Heart right ventricle (tissue), 16 donors: ENCODE data around the gene ARHGEF10L. TPM values are rescaled to one million over a fixed set of nuclear protein-coding genes. Genes with fewer than 3 reads are reported as not detected.

Experiments
- ATAC-seq, 8 donors: fragments of 200-7000 bp; cut with Tn5 transposase; one replicate each; pipeline ENCODE4 v1.9.1; 2020; ENCODE audit warnings: mild to moderate bottlenecking in 8 of 8, moderate library complexity in 8 of 8, moderate number of reproducible peaks in 1 of 8
- DNase-seq, 2 donors: peaks; one replicate each; pipeline ENCODE4 v3.0.0-alpha.2; 2020
- H3K27ac ChIP-seq, 10 donors: fragments of 200-600 bp; sonication (generic) in 2 of 10; one replicate each; pipeline versions ENCODE4 v1.5.0 to v1.8.0; 2020 to 2022; ENCODE audit warnings: mild to moderate bottlenecking in 3 of 10
- H3K27me3 ChIP-seq, 7 donors: fragments of 200-600 bp; one replicate each; pipeline ENCODE4 v1.8.0; 2021 to 2022; ENCODE audit warnings: mild to moderate bottlenecking in 2 of 7
- H3K36me3 ChIP-seq, 9 donors: fragments of 200-600 bp; sonication (generic) in 1 of 9; one replicate each; pipeline versions ENCODE4 v1.5.0 to v1.8.0; 2020 to 2022; ENCODE audit warnings: mild to moderate bottlenecking in 2 of 9
- H3K4me1 ChIP-seq, 9 donors: fragments of 200-600 bp; sonication (generic) in 1 of 9; one replicate each; pipeline versions ENCODE4 v1.5.0 to v1.8.0; 2020 to 2022; ENCODE audit warnings: mild to moderate bottlenecking in 4 of 9
- H3K4me3 ChIP-seq, 10 donors: fragments of 200-600 bp; sonication (generic) in 2 of 10; one replicate each; pipeline versions ENCODE4 v1.5.0 to v1.8.0; 2020 to 2022; ENCODE audit warnings: mild to moderate bottlenecking in 7 of 10, moderate library complexity in 2 of 10
- H3K9me3 ChIP-seq, 11 donors: fragments of 200-600 bp in 10 of 11; sonication (generic) in 2 of 11; one replicate each; pipeline versions ENCODE4 v1.5.0 to v1.8.0; 2013 to 2022; ENCODE audit warnings: mild to moderate bottlenecking in 2 of 11, control low read depth in 1 of 11, moderate library complexity in 1 of 11
- CTCF ChIP-seq, 9 donors: fragments of 200-600 bp; sonication (generic) in 2 of 9; IDR thresholded peaks; one replicate each; pipeline versions ENCODE4 v1.5.0 to v1.8.0; 2021 to 2022; ENCODE audit warnings: antibody characterized with exemption in 9 of 9, mild to moderate bottlenecking in 5 of 9, moderate library complexity in 1 of 9
- WGBS, 2 donors: extraction: QIAGEN DNeasy Blood & Tissue Kit; methylation state at CpG; one replicate each; pipeline ENCODE4 v1.1.7; 2013; ENCODE audit warnings: inconsistent platforms in 1 of 2; 5-methylcytosine and 5-hydroxymethylcytosine counted together
- intact Hi-C, 10 donors: fragments of 100-400 bp; cut with DNase I; formaldehyde crosslinking; loops; one replicate each; pipeline versions ENCODE4 v1.11.1 to v1.14.2; 2022
- polyA plus RNA-seq, 2 donors: library from polyadenylated mRNA; stranded (reverse); fragments of 200-250 nt; gene quantifications; one replicate each; pipeline ENCODE4 v1.2.3, GENCODE V29; 2013
- total RNA-seq, 10 donors: library from RNA; stranded (reverse); fragmentation: NEBNext Ultra II Directional in 3 of 10; extraction: Animal tissue kit (Norgen Biotek cat#: 25700) in 3 of 10; gene quantifications; one replicate each; pipeline versions ENCODE4 v1.2.1 to v1.2.4, GENCODE V29; 2021 to 2023
- donor health status: Arrhythmogenic right ventricular cardiomyopathy.
- donor health status: ischemic (EF 13 %, LVEDD 7.1; RV severe dilation, severe dysfunction).
- donor health status: healthy with polysubstance abuse.
- donor health status: DM: no; HTN: yes; CAD: no.
- donor health status: DM: no; HTN: no; CAD: no.
- donor health status: ischemic (EF 25% LVEDD 6.9; RV normal size, moderate dysfunction).
- donor health status: ischemic (EF 25% LVEDD 5.7; RV mildly dilated, moderate dysfunction).
- donor health status: healthy.
- donor health status: DM: yes; HTN: yes; CAD: no.
- donor health status: Ischemic cardiomyopathy.
- donor health status: ischemic (EF 35%, LVEDD 5.7; RV mildly dilated, moderate dysfunction).
- donor health status: nonischemic (EF 11% LVEDD 7.7; RV severe dilation, severe dysfunction).
- donor health status: DM: yes; HTN: yes; CAD: no.
- donor health status: PGD.
- donor health status: ischemic (EF 29% LVEDD 5.4; RV normal size, mild dysfunction).
- donor health status: nonischemic (EF 23%, LVEDD 6.1; RV moderate dilation, normal function).

ARHGEF10L gene
- total and polyA plus RNA-seq, 12 donors: 45.4 to 68.4 (median 50.6) TPM

GRCh38 chr1:17696417-17697301, 157.2 kb downstream of the ARHGEF10L start:
- WGBS, 2 donors: 81% methylated on average over 42 of the region's 42 CpGs

GRCh38 chr1:17697458-17697857, 158.0 kb downstream of the ARHGEF10L start:
- ATAC-seq (no peak), DNase-seq (no peak)
- H3K9me3 ChIP-seq: no peaks in the 10 kb centered on the region
- WGBS, 2 donors: 54 to 76% methylated on average over 5 of the region's 5 CpGs
- H3K4me3 ChIP-seq: no peak overlapping the region
- peaks cover 0 to 47% (median 8%) of the 10 kb centered on the region in 9 donors for H3K36me3 ChIP-seq
- intact Hi-C loops: no loop called here
- TF ChIP-seq CTCF (IDR thresholded peaks at IDR 0.05): no peak
- no peak overlapping the region for H3K27ac ChIP-seq
- no peaks in the 10 kb centered on the region for H3K27me3 ChIP-seq
- H3K4me1 ChIP-seq: peaks cover 0 to 13% (median 5%) of the 10 kb centered on the region in 9 donors

More at GRCh38 chr1:17696417-17697301, 157.2 kb downstream of the ARHGEF10L start:
- peak in 7 of 9 donors; percentile 21 to 52 (median 39) for TF ChIP-seq CTCF (IDR thresholded peaks at IDR 0.05)
- DNase-seq (peak in 1 of 2 donors; percentile 19), ATAC-seq (peak; percentile 4 to 60 (median 39))
- H3K4me3 ChIP-seq: no peak overlapping the region
- intact Hi-C loops: no loop called here
- no peaks in the 10 kb centered on the region for H3K27me3 ChIP-seq
- peaks cover 0 to 55% (median 8%) of the 10 kb centered on the region in 9 donors for H3K36me3 ChIP-seq
- no peaks in the 10 kb centered on the region for H3K9me3 ChIP-seq
- H3K4me1 ChIP-seq: peaks cover 0 to 13% (median 5%) of the 10 kb centered on the region in 9 donors
- H3K27ac ChIP-seq: no peak overlapping the region

- WGBS, 2 donors: 89 to 91% methylated on average over 19 of the region's 19 CpGs
- DNase-seq (no peak), ATAC-seq (no peak)
- TF ChIP-seq CTCF (IDR thresholded peaks at IDR 0.05): no peak
- H3K9me3 ChIP-seq: no peaks in the 10 kb centered on the region
- H3K4me3 ChIP-seq: no peak overlapping the region
- H3K4me1 ChIP-seq: peaks cover 0 to 13% (median 5%) of the 10 kb centered on the region in 9 donors
- no peaks in the 10 kb centered on the region for H3K27me3 ChIP-seq
- no peak overlapping the region for H3K27ac ChIP-seq
- peaks cover 0 to 26% (median 6%) of the 10 kb centered on the region in 9 donors for H3K36me3 ChIP-seq
- intact Hi-C loops: no loop called here
Measured at GRCh38 chr1:17699581-17699980, 160.1 kb downstream of the ARHGEF10L start.

- no peak overlapping the region for H3K27ac ChIP-seq
- H3K4me3 ChIP-seq: no peak overlapping the region
- H3K4me1 ChIP-seq: peaks cover 0 to 6% (median 3%) of the 10 kb centered on the region in 9 donors
- no peak for TF ChIP-seq CTCF (IDR thresholded peaks at IDR 0.05)
- H3K36me3 ChIP-seq: peaks cover 0 to 15% (median 0%) of the 10 kb centered on the region in 9 donors
- ATAC-seq: no peak
- H3K9me3 ChIP-seq: no peaks in the 10 kb centered on the region
- DNase-seq: no peak
- H3K27me3 ChIP-seq: no peaks in the 10 kb centered on the region
- WGBS, 2 donors: 69% methylated on average over 21 of the region's 21 CpGs
- intact Hi-C loops: no loop called here
Measured at GRCh38 chr1:17700945-17701810, 161.7 kb downstream of the ARHGEF10L start.
